Fibroblast of peridontal ligament (primary cell): ENCODE measurements around the gene BLID.

ENCODE experiments used
- DNase-seq: peaks from one replicate; pipeline ENCODE4 v3.0.0-alpha.2; 2010; ENCODE audit errors: extremely low read depth

BLID gene

DNA sequence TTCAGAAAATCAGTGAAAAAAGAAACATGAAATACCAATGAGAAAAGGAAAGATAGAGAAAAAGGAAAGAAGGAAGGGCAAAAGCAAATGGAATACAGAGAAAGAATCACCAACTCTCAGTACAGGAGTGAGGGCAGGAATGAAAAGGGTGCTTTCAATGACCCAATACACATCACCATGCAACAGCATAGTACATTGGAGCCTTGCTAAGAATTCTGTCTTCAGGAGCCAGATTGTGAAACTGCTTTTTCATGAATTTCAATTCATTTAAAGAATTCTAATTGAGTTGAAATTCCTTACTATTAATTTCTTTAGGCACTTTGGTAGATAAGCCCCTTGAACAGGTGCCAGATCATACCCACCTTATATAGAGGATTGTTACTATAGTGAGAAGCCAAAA is 34.9 kb downstream of the BLID start:
- peak; percentile 26 for DNase-seq

- peak; percentile 24 for DNase-seq
These were observed 38.6 kb downstream of the BLID start for GRCh38 chr11:122077459-122077858.

GRCh38 chr11:122076512-122077120 is 39.4 kb downstream of the BLID start:
- DNase-seq: peak; percentile 33

DNA sequence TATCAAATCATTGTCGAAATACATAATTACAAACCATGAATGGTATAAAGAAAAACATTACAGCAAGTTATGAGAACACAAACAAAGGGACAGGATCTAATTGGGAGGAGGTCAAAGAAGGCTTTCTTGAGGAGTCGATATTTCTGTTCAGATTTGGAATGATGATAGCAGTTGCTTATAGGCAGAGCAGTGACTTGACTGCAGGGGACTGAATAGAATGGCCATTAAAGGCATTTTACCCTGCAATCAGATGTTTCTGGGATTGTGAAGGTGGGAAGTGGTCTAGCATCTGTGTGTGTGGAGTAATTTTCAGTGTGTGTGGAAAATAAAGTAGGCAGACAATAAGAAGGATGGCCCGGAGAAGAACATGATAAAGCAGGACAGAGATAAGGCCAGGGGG is 41.0 kb downstream of the BLID start:
- no peak for DNase-seq

GRCh38 chr11:122074022-122074421 is 42.0 kb downstream of the BLID start:
- DNase-seq: peak; percentile 44

DNA sequence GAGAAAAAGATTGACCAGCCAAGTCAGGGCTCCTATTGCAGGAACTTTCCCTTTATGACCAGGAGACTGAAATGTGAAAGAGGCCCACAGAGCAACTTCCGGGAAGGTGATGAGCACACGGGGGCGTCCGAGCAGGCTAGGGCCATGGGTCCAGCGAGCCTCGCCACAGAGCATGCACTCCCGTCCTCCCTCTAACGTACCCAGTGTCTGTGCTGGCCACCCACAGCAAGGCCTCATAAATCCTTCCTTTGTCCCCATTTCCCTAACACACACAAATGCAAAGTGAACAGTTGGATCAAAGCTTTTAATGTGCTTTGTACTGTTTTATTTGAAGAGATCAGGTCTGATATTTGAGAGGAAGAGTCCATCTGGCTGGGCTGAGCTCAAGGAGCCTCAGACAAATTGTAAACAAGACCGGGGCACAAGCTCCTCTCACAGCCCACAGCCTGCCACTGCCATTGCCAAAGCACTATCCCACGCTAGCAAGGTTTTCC is 44.3 kb downstream of the BLID start:
- peak; percentile 30 for DNase-seq

DNA sequence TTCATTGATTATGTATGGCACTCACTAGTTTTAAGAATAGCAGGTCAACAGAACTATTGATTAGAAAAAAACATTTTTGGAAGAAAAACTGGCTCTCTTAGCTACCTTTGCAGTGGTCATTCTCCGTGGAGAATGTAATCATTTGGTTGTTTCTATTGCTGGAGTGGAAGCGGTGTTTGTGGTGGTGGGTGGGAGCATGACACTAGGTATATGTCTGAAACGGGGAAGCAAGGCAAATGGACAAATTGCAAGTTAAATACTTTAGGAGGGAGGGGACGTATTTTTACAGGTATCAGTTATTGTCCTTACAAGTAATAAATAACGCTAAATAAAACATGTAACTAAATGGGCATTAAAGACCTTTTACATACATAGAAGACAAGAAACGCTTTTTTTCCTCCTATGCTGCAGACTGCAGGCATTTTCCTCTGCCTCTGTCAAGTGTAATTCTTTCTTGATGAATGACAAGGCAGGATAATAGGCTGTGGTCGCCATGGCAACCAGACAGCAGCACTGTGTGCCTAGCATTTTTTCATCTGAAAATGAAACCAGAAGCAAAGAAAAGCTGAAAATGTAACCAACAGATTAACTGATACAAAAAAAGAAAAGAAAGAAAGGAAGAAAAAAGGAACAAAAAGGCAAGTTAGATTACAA is 46.2 kb downstream of the BLID start:
- DNase-seq: peak; percentile 91

DNA sequence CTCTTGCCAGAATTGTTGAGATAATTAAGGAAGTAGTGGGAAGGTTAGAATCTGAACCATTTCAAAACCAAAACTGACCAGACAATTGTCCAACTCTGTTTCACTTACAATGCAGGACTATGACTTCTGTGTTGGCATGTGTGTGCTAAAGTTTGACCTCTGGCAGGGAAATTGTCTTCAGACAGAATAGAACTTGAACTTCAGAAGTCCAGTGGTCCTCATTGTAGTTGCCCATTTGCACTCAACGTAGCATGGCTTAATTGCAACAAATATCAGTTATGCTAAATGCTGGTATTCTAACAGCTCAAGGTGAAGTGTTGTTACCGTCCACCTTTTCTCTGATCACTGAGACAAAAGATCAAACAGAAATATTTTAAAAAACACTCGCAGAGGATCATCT is 47.2 kb downstream of the BLID start:
- DNase-seq: peak; percentile 22

GRCh38 chr11:122068141-122068540 is 47.9 kb downstream of the BLID start:
- DNase-seq: peak; percentile 67
